HG03342 (cell line): ENCODE results near the gene MKKS.

ENCODE experiments used
- ATAC-seq: cut with Tn5 transposase; IDR thresholded peaks from one replicate; pipeline ENCODE4 v1.9.1; 2021; ENCODE audit warnings: mild to moderate bottlenecking, moderate library complexity; ENCODE audit not compliant: unreplicated experiment

The MKKS gene

DNA sequence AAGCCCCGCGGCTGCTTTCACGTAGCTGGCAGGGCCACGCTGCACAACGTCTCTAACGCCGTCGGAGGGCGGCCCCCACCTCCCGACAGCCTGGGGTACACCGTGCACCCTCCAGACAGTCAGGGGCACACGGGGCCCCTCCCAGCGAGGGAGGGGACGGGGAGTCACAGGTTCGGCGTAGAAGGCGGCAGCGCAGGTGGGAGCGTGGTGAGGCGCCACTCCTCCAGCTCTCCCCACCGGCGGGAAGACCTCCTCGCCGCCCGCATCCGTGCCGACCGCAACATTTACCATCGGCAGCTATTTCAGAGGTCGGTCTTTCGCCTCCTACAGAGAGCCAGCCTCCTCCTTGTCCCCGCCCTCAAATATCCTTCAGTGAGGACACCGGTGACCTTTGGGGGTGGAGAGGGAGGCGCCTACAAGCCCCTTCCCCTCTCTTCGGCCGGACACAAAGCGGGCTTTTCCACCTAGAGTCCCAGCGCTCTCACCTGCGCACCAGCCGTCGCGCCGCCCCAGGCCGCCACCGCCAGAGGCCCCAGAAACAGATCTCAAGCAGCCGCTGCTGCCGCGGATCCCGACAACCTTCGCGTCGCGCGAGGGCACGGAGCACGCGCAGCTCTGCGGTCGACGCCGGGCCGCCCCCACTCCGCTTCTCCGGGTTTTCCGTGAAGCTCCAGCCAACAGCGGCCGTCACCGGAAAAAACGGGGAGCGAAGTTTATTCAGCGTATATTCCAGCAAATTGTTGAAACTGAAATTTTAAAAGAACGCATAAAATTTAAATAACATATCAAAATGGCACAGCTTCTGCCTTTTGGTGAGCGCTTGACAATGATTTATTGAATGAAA lies at the start of gene MKKS:
Gene MKKS, minus strand, starts transcription at position 600 of the 844 bp plus-strand sequence. CDS start 20,708 bp downstream, outside the sequence.
- peak; percentile 53 for ATAC-seq

DNA sequence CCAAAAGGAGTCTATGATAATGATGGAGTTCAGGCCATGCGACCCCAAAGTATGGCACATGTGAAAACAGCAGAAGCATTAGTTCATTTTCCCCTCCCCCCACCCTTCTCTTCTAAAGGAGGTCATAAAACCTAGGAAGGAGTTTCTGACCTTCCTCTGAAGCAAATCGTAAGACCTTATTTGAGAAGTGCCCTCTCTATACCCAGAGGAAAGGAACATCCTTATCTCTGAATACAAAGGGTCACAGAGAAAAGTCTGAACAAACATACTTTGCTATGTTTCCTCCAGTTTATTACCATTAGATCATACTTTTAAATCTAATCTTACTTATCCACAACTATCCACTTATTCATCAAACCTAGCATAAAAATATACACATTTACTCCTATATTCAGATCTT lies 49.7 kb upstream of the MKKS start:
- no peak for ATAC-seq

DNA sequence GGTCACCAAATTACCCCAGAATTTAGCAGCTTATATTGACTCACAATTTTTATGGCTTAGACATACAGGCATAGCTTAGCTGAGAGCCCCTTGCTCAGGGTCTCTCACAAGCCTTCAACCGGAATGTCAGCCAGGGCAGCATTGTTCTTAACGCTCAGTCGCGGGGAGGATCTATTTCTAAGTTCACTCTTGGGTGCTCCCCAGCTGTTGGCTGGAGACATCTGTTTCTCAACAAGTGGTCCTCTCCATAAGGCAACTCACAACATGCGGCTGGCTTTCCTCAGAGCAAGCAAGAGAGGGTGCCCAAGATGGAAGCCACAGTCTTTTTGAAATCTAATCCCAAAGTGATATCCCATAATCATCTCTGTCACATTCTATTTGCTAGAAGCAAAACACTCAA lies 47.7 kb upstream of the MKKS start:
- ATAC-seq = no peak

DNA sequence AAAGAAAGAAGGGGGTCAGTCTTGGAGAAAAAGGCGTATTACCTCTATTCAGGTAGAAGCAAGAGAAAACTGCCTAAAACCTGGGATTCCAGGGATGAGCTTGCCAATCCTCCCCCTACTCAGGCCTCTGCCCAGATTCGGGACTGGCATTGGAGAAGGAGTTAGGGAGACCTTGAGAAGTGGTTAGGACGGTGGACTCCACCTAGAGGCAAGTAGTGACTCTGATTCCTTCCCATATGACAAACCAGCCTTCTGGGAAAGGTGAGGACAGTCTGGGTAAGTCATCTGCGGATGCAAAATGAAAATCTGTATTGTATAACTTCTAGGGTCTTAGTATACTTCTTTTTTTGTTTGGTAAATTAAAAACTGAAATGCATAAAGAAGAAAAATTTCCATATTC lies 44.9 kb upstream of the MKKS start:
- ATAC-seq = no peak

DNA sequence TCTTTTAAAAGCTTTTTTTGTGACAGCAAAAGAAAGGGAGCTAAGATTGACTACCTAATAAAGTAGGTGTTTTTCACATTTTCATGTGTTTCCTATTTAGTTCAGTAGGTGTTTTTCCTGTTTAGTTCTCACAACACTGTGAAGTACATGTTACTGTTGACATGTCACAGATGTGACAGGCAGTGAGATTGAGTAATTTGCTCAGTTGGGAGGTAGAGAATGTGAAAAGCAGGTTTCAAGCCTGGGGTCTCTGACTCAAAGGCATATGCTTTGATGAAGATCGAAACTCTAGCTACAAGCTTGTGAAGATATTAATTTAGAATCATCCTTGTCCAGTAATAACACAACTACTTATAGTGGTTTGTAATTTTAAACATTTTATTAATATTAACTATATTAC lies 44.2 kb upstream of the MKKS start:
- ATAC-seq = peak; percentile 68

DNA sequence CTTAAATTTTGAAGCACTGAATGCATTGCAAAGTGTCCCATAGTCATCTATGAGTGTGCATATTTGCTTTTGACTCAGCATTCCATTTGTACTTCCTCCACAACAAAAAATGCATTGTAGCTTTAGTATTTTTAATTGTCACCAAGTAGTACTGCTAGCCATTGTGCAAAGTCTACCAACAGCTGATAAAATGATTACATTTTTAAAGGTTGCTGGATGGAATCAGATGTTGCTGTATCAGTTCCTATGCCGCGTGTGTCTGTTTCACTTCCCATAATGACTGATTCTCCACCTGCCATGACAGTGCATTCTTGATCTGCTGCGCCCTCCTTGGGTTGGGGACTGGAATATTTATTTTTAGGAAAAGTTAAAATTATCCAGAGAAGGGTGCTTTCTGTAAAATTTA lies 42.3 kb upstream of the MKKS start:
- peak; percentile 82 for ATAC-seq

DNA sequence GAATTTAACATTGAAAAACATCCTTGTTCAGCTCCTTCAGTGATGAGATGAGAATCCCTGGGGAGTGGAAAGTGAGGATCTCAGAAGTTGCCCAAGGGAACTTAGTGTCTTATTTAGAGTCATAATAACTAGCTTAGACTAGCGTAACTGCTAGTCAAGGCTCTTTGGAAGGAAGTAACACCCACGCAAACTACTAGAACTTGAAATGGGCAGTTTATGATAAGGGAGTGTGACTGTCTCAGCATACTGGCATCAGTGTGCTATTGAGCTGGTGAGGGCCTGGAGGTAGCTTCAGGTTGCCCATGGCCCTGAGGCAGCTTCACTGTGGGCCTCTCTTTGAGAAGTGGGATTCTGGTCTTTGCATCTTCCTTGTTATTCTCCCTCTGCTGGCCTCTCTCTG lies 41.2 kb upstream of the MKKS start:
- ATAC-seq = no peak

DNA sequence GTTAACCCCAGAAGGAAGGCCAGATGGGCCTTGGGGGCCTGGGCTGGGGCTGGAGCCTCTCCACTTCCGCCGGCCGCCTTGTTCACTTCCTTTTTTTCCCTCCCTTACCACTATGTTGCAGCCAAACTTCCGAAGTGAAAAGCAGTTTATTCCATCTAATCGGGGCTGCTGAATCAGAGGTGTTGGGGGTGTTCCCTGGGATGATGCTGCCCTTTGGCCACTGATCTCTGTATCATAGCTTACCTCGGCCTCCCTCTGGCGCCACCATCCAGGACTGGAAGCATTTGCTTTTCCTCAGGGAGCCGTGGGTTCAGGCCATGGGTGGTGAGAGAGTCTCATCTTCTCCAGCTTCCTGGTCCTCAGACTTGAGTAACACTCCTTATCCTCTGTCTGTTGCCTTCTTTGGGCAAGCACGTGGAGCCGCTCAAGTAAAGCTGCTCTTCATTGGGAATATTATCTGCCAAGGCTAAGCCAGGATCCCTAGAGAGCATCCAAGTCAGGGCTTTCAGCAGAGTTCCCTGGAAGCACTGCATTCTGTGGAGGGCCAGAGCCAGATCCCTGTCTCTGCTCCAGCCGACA lies 40.7 kb upstream of the MKKS start:
- no peak for ATAC-seq

DNA sequence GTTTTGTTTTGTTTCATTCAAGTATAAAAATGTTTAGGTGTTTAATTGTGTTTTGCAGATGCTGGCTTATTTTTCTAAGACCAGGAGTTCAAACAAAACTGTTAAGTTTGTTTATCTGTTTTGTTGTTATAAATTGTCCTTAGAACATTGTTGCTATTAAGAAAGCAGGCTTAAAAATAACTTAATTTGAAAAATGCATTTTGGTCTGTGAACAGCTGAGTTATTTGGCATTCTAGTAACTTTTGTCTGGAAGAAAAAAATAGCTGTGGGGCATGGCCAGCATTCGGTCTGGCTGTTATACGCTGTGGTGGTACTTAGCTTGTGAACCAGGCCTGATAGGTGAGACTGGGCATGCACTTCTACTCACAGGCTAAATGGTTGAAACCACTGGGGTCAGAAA lies 38.8 kb upstream of the MKKS start:
- no peak for ATAC-seq

DNA sequence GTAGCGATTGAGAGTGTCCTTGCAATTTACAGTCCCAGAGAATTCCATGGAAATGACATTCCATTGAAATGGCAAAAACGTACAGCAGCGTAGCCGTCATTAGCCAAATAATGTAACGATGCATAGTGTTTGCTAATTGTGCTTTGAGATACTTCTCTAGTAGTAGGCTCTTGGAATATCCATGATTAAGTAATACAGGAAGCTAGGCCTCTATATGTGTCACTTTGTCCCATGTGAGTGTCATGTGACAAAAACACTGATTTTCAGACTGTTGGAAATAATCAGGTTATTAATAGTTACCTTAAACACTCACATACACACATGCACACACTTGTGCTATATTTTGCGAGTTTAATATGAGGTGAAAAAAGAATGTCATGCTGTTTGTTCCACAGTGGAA lies 36.3 kb upstream of the MKKS start:
- ATAC-seq = no peak

DNA sequence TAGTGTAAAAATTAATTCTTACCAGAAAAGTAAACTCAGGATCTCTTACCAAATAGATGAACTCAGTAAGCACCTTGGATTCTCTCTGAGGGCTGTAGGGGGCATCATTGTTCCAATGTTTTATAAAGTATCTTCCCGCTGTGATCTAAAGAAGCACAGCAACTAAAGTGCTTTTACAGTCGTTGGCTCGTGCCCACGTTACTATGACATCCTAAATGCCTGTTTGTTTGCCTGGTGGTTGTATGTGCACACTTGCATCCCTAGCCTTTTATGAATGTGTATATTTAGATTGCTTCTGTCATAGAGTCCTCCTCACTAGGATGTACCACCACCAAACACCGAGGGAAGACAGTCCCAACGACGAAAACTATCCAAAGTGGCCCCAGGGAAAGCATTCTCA lies 35.6 kb upstream of the MKKS start:
- ATAC-seq = no peak

DNA sequence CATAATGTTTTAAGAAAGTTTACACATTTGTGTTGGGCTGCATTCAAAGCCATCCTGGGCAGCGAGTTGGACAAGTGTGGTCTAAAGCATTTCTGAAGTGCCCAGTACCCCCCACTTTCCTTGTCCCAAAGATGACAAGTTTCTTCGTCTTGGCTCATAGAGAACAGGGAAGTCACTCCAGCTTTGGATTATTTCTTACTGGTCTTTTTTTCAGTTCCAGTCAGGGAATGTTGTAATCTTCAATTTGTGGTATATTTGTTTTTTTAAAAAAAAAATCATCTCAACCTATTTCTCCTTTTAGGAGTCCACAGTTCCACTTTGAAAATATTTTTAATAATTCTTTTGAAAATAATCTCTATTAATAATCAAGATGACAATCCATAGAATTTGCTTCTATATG lies 35.0 kb upstream of the MKKS start:
- no peak for ATAC-seq

DNA sequence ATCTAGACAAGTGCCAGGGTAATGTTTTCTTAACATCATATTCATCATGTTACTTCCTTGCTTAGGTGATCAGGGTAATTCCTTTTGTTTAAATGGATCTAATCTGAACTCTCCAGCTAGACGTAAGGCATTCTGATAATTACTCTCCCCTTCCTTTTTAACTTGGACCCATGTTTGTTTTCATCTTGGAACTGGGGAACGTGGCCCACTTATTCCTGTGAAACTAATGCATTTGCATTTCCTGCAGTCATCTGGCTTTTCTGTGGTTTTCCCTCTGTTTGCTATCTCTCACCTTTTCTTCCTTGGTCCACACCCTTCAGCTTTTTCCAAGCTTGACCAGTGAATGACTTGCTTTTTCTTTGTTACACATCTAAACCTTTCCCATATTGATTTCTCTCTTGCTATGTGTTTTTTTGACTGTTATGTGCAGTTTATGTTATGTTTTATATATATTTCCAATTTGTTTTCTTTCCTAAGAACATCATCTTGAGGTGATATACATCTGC lies 34.4 kb upstream of the MKKS start:
- ATAC-seq = no peak

DNA sequence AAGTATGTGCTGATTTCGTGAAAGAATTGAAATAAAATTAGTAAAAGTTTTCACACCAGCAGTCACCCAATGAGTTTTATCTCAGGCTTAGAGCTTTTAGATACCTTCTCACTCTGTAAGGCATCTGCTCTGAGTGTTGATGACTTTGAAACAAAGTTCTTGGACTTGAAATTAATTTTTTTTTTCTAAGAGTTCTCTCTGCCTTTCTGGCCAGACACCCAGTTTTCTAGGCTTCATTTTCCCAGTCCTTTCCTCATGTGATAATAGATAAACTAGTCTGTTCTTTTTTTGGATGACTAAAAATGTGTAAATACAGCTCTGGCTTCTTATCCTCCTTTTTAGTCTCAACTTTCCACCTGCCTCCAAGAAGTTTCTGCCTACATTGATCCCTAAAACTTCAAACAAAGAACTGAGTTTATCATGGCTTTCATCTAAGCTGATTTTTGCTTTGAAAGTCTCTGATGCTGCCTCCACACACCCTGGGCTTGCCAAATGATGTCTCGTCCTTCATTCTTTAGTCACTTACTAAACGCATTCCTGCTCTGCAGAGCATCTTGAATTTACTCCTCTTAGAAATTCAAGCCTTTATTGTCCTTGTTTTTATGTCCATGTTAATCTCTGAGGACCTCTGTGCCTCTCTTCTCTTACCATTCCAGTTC lies 33.8 kb upstream of the MKKS start:
- ATAC-seq = no peak

DNA sequence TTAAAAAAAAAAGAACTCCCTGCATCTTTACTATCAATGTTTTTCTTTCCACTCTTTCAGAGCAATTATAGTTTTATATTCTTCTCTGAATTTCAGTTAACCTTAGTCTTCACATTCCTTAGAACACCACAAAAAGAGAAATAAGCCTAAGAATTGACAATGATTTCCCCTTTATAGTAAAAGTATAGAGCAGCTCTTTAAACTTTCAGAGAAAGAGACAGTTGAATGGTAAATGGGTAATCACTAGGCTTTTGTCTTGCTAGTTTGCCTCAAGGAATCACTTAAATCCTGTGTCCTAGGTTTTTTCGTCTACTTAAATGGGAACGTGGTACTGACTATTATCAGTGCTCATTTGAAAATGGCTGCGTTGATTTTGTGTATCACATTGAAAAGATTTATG lies 32.8 kb upstream of the MKKS start:
- ATAC-seq = no peak

DNA sequence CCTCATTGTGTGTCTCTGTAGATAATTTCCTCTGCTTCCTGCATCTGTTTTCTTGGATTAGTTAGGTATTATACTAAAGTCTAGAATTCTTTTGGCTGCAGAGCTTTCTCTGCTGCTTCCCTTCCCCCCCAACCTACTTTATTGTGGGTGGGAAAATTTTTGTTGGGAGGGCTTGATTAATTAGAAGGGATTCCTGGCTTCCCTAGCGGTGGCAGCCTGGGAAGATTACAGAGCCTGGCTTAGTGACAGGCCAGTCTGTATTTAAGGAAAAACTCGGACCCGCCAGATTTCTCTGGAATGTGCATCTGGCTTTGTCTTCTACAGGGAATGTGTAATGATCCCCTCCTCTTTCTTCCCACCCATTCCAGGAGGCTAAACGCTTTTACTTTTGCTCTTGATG lies 32.3 kb upstream of the MKKS start:
- no peak for ATAC-seq

DNA sequence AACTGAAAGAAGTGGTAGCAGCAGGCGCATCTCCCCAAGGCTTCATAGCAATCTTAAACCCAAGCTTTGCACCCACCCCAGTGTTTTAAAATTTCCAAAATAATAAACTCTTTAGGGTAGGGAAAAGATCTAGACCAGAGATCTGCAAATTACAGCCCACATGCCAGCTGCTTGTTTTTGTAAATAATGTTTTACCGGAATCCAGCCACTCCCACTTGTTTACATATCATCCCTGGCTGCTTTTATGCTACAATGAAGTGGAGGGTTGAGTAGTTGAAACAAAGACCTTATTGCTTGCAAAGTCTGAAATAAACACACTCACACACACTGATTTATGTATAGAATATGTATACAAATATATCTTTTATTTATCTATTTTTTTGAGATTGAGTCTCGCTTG lies 31.1 kb upstream of the MKKS start:
- no peak for ATAC-seq

DNA sequence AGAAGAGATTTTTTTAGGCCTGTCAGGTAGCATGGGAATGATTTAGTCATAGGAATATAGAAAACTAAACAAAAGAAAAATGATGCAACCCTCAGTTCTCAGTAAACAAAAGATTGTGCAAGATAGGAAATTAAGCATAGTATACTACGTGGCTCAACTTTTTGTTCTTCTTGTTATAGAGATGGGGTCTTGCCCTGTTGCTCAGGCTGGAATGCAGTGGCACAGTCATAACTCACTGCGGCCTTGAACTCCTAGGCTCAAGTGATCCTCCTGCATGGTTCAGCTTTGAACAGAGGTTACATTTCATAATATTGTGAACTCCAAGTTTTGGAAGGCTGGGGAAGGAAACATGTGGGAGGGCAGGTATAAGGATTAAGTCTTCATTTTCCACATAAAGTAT lies 29.6 kb upstream of the MKKS start:
- ATAC-seq = no peak

DNA sequence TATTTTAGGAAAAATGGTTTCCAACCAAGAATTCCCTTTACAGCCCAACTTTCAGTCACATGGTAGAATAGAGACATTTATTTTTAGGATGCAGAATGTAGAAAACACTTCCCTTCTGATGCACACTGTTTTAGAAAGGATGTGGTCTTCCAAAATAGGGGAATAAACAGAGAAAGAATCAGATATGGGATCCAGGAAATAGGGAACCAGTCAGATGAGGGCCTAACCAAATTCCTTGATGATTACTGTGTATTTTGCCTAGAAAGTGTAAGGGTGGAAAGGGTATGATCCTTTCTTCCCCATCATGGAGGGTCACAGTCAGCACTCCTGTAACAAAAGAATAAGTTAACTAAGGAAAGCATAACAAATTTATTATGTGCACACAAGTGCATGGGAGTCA lies 28.5 kb upstream of the MKKS start:
- no peak for ATAC-seq

DNA sequence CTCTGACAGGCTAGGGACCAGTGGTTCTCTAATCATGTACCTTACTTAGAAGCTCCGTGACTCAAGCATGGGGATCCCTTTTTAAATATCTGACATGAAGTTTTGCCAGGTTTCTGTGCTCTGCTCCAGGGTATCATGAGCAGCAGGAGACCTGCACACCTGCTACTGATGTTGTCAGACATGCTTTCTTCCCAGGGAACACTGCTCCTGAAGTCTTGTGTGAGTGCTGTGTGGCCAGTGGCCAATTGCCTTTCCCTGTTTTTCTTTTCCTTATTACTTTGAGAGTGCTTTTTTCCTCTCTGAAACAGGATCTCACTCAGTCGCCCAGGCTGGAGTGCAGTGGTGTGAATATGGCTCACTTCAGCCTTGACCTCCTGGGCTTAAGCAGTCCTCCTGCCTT lies 27.5 kb upstream of the MKKS start:
- no peak for ATAC-seq

DNA sequence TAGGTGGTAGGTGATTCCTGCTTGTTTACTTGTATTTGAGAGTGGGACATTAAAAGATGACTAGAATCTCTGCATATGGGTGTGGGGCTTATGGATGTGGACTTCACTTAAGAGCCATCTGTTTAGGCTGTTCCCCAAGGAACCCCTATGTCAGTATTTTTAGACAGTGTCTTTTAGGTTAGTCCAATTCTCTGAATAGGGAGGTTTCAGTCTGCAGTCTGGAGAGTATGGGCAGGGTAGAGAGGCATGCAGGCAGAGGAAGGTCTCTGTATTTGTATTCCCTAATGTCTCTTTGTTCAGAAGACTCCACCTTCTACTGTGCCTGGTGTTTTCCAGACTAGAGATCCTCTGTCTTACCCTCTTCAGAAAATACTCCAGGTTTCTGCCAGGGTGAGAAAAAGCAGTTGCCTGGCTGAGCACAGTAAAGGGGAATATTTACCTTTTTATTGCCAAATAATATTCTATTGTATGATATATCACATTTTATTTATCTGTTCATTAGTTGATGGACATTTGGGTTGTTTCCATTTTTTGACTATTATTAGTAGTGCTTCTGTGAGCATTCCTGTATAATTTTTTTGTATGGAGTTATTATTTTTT lies 20.2 kb upstream of the MKKS start:
- no peak for ATAC-seq

DNA sequence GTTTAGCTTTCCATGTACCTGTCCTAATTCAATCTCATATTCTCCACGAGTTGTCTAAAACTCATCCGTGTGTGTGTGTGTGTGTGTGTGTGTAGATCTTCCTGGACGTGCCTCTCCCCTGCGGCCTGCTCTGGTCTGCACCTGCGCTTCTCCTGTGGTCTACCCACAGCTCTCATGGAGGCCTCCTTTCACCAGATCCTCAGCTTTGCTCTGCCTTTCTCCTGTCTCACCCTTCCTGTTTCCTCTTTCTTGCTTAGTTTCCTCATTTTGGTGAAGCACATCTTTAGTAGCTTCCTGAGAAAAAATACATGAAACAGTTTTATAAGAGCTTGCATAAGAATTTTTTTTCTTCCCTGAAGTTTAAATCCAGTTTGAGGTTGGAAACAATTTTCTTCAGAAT lies 19.2 kb upstream of the MKKS start:
- ATAC-seq = peak; percentile 93
